ENCODE measurements around the gene DKK3.

Gene DKK3

GRCh38 chr11:12031856-12032544 is 23.6 kb upstream of the DKK3 start:
- no peak for FAIRE-seq

DNA sequence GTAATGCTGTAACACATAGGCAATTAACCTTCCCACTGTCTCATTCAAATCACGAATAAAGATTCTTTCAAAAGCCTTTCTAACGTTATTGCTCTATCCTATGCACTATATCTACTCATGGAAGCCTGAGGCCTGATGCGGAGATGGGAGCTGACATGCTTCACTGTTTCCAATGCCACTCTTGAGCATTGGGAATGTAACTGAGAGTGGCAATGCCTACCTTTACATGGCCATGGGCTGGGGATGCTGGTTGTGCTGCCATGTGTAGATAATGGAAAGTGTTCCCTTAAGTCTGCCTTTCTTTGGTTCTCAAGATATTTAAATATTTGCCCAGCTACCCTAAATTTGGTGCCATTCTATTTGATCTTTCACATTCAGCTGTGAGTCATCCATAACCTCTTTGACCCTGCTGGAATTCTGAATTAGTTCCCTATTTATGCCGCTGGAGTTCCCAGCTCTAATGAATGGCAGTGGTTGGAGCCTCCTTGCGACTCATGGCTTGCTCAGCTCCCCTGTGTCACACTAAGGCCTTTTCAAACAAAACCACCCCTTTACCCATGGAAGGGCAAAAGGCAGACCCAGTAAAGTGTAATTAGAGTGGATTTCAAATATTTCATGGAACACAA is 21.4 kb upstream of the DKK3 start:
- DNase-seq (ENCODE audit: insufficient read length, low spot score) (no peak), FAIRE-seq (no peak)

More at GRCh38 chr11:12031856-12032544, 23.6 kb upstream of the DKK3 start:
- DNase-seq (ENCODE audit: insufficient read length, low spot score): no peak

- no peak for DNase-seq (ENCODE audit: insufficient read length, low spot score)
- no peak for FAIRE-seq
Observed at GRCh38 chr11:12029119-12029518, 20.7 kb upstream of the DKK3 start.

DNA sequence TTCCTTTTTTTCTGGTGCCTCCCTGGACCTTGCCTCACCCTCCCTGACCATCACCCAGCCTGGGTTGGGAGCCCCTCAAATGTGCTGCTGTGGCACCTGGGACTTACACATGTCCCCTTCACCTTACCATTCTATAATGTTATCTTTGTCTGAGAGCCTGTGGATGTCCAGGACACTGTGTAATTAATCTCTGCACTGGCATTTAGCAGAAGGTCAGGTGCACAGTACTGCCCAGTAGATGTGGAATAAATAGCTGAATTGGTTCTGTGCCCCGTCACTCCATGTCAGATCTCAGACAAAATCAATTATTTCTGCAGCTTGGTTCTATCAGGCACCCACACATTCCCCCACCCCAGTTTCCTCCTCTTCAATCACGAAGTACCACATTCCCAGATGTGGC is 19.9 kb upstream of the DKK3 start:
- FAIRE-seq (no peak), DNase-seq (ENCODE audit: insufficient read length, low spot score) (no peak)

DNA sequence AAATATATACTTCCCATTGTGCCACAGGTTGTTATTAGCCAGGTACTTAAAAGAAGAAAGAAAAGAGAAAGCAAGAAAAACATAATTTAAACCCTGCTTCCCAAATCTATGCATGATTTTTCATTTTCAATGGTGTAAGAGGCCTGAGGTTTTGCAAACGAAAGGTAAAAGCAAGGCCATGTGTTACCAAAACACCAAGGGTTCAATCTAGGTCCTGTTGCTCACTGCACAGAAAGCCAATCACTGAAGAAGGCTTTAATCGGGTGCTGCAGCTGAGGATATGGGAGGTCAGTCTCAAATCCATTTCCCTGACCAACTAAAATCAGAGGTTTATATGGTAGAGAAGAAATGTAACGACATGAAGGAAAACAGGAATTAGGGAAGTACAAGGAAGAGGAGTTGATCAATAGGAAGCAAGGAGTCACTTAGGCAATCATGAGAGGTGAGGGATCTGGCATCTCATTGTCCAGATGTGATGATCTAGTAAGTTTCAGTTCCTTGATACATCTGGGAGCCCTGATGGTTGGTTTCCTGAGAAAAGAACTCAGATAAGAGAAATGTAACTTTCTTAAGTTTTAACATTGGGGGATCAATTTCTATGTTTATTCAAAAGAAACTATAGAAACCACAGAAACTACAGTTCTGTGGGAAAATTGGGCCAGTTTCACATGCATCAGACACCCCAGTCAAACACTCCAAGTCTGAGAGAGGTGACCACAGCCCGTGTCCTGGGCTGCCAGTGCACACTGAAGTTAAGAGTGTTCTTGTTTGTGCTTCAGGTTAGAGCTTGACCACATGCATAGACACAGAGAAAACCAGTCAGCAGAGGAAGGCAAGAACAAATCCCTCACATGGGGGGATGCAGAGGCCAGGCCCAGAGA is 18.1 kb upstream of the DKK3 start:
- FAIRE-seq: no peak
- DNase-seq (ENCODE audit: insufficient read length, low spot score): no peak

- FAIRE-seq (no peak), DNase-seq (ENCODE audit: insufficient read length, low spot score) (no peak)
Observed at GRCh38 chr11:12024254-12024926, 16.0 kb upstream of the DKK3 start.

DNA sequence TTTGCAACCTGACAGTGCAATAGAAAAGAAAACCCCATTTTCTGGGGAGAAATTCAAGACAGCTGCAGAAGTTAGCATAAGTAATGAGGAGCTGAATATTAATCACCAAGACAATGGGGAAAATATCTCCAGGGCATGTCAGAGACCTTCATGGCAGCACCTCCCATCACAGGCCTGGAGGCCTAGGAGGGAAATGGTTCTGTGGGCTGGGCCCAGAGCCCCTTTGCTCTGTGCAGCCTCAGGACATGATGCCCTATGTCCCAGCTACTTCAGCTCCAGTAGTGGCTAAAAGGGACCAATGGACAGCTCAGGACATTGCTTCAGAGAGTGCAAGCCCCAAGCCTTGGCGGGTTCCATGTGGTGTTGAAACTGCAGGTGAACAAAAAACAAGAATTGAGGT is 14.6 kb upstream of the DKK3 start:
- FAIRE-seq (no peak), DNase-seq (ENCODE audit: insufficient read length, low spot score) (no peak)

- FAIRE-seq: no peak
- no peak for DNase-seq (ENCODE audit: insufficient read length, low spot score)
Observed at GRCh38 chr11:12020546-12020945, 12.1 kb upstream of the DKK3 start.

GRCh38 chr11:12019866-12020416 is 11.5 kb upstream of the DKK3 start:
- DNase-seq (ENCODE audit: insufficient read length, low spot score): no peak
- FAIRE-seq: no peak

- DNase-seq (ENCODE audit: insufficient read length, low spot score) (no peak), FAIRE-seq (no peak)
Observed at GRCh38 chr11:12019337-12019736, 10.9 kb upstream of the DKK3 start.

DNA sequence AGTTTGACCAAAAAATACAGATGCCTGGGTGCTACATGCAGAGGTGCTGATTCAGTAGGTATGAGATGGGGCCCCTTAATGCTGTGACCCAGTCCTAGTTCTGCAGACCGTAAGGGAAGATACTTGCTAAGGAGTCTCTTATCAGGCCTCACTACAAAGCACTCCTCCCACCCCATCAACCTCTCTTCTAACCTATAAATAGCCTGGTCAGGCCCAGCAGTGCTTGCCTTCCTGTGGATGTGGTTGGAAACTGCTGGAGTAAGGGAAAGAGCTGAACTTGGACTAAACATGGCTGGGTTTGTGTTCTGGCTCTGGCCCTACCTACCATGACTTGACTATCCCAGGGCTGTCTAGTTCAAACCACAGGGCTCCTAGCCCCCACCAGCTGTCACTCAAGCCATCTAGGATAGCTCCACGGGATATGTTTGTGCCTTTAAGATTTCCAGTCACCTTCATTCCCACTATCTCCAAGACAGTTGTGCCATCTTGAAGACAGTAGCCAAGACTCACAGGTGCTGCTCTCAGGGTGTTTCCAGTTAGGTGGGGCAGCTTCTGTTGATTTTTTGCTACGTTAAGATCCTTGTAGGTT is 9.5 kb upstream of the DKK3 start:
- DNase-seq (ENCODE audit: insufficient read length, low spot score) (no peak), FAIRE-seq (no peak)

GRCh38 chr11:12017243-12017678 is 8.8 kb upstream of the DKK3 start:
- FAIRE-seq (no peak), DNase-seq (ENCODE audit: insufficient read length, low spot score) (no peak)

GRCh38 chr11:12016246-12016645 is 7.8 kb upstream of the DKK3 start:
- FAIRE-seq: no peak
- no peak for DNase-seq (ENCODE audit: insufficient read length, low spot score)

- no peak for FAIRE-seq
- no peak for DNase-seq (ENCODE audit: insufficient read length, low spot score)
Observed at GRCh38 chr11:12015486-12015885, 7.1 kb upstream of the DKK3 start.

DNA sequence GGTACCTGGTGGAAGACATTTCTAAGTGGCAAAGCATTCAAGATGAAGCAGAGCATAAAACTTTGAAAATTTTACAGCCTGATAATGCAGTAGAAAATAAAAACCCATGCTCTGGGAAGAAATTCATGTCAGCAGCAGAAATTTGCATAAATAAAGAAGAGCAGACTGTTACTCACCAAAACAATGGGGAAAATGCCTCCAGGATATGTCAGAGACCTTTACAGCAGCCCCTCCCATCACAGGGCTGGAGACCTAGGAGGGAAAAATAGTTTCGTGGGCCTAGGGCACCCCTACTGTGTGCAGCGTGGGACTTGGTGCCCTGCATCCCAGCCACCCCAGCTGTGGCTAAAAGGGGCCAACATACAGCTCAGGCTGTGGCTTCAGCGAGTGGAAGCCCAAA is 5.4 kb upstream of the DKK3 start:
- no peak for DNase-seq (ENCODE audit: insufficient read length, low spot score)
- no peak for FAIRE-seq

DNA sequence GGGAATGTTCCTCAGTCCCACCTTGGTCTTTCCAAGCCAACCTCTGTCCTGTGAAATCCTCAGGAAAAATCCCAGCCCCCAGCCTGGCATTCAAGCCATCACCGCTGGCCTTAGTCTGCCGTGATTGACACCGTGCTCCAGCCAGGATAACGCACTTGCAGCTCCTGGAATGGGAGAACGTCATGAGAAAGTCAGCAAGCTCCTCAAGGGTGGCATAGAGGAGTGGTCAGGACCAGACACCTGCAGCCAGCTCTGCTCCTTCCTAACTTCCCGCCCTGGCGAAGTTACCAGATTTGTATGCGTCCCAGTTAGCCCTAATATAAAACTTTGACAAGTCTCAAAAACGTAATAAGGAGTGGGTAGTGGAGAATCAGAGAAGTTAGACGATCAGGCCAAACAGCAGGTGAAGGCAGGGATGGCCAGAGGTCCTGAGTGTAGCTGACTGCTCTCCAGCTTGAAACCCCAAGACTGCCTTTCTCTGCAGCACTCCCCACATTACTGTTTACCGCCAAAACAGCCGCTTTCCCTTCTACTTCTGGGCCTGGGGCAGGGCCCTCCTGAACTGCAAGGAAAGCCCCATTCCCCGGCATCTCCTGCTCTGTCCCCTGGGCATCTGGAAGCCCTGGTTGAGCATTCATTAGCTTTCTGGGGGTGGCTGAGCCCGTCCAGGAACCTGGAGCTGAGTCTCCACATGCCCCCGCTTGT is 1.3 kb upstream of the DKK3 start:
- FAIRE-seq (no peak), DNase-seq (ENCODE audit: insufficient read length, low spot score) (no peak)

DNA sequence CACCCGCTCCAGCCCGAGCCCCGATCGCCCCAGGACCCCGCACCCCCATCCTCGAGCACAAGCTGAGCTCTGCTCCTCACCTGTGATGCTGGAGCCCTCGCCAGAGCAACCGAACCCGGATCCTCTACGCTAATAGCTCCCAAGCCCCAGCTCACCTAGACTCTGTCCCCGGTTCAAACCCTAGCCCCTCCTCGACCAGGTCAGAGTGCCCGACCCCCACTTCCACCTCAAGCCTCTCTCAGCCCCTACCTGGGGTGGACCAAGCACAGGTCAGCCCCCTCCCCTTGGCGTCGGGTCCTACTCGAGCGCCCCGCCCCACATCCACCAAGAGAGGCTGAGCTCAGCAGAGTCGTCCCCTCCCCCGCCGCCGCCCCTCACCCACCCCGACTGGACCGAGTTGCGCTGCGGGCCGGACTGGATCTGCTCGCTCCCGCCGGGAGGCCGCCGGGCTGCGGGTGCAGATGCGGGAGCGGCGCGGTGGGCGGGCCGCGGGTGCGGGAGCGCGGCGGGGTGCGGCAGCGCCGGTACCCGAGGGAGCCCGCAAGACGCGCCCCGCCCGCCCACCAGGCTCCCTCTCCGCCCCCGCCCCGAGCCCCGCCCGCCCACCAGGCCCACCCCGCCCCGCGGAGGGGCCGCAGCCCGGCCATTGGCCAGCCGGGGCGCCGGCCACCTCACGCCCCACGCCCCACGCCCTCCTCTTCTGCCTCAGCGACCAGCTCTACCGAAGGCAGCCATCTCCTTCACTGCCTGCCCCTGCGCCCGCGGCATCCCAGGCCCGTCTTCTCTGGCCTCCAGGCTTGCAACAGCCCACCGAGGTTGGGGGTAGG is 577 bp upstream of the DKK3 start:
- DNase-seq (ENCODE audit: insufficient read length, low spot score): peak; percentile 87
- FAIRE-seq: peak; percentile 82

GRCh38 chr11:12007230-12007593 is 1.2 kb downstream of the DKK3 start:
- DNase-seq (ENCODE audit: insufficient read length, low spot score): no peak
- FAIRE-seq: no peak

Measured in HTR-8/SVneo (cell line).